DND-41 (cell line): ENCODE data around the gene LHX3.

Experiments used
- ATAC-seq: fragments of 200-7000 bp; cut with Tn5 transposase; 3 replicates; pipeline ENCODE4 v1.9.1; 2021; ENCODE audit warnings: low read depth; ENCODE audit not compliant: insufficient read depth
- DNase-seq: peaks from one replicate; pipeline ENCODE4 v3.0.0-alpha.2; 2020
- H2AFZ ChIP-seq: 2 replicates; pipeline ENCODE4 v1.6.0; 2012; ENCODE audit warnings: low read depth, low read length
- H3K27ac ChIP-seq: 2 replicates; pipeline ENCODE4 v1.5.1; 2012; ENCODE audit warnings: low read length, inconsistent platforms
- H3K27me3 ChIP-seq: fragments of 200-600 bp; sonication (generic); 2 replicates; pipeline ENCODE4 v1.6.0; 2012; ENCODE audit warnings: low read length, mild to moderate bottlenecking, inconsistent platforms; ENCODE audit not compliant: insufficient read depth, poor library complexity
- H3K36me3 ChIP-seq: 2 replicates; pipeline ENCODE4 v1.5.1; 2012; ENCODE audit warnings: low read length, inconsistent platforms; ENCODE audit not compliant: insufficient read depth
- H3K4me1 ChIP-seq: 2 replicates; pipeline ENCODE4 v1.5.1; 2012; ENCODE audit warnings: mild to moderate bottlenecking, low read length; ENCODE audit not compliant: insufficient read depth
- H3K4me2 ChIP-seq: 2 replicates; pipeline ENCODE4 v1.6.0; 2012; ENCODE audit warnings: mild to moderate bottlenecking, moderate library complexity, low read length, inconsistent platforms; ENCODE audit not compliant: insufficient read depth
- H3K4me3 ChIP-seq, 2 experiments: fragments of 200-600 bp in 1 of 2; shearing (Covaris generic) in 1 of 2; 2 replicates each; pipeline ENCODE4 v1.5.1; 2012 to 2016; ENCODE audit warnings: inconsistent platforms in 2 of 2, low read length in 2 of 2, mild to moderate bottlenecking in 2 of 2, low read depth in 1 of 2, moderate library complexity in 1 of 2
- H3K79me2 ChIP-seq: 2 replicates; pipeline ENCODE4 v1.6.0; 2012; ENCODE audit warnings: low read length, inconsistent platforms; ENCODE audit not compliant: insufficient read depth
- H3K9ac ChIP-seq: 2 replicates; pipeline ENCODE4 v1.6.0; 2012; ENCODE audit warnings: low read depth, mild to moderate bottlenecking, inconsistent platforms, low read length, moderate library complexity
- H3K9me3 ChIP-seq: 2 replicates; pipeline ENCODE4 v1.5.1; 2012; ENCODE audit warnings: low read length, moderate library complexity, mild to moderate bottlenecking, inconsistent platforms; ENCODE audit not compliant: insufficient read depth, severe bottlenecking
- H4K20me1 ChIP-seq: 2 replicates; pipeline ENCODE4 v1.6.0; 2012; ENCODE audit warnings: low read length; ENCODE audit not compliant: insufficient read depth
- CTCF ChIP-seq: IDR thresholded peaks from 2 replicates; pipeline ENCODE4 v1.5.1; 2012; ENCODE audit warnings: borderline replicate concordance, low read length, moderate library complexity, mild to moderate bottlenecking; ENCODE audit not compliant: poor library complexity, severe bottlenecking; ENCODE audit errors: extremely low read depth
- EZH2 ChIP-seq: IDR thresholded peaks from 3 replicates; pipeline ENCODE4 v1.6.1; 2012; ENCODE audit warnings: borderline replicate concordance, low read depth, mild to moderate bottlenecking, moderate library complexity, low read length, inconsistent platforms; ENCODE audit not compliant: severe bottlenecking

LHX3 gene

GRCh38 chr9:136201609-136202453, 3.1 kb downstream of the LHX3 start:
- Histone ChIP-seq H3K9ac (no peak overlapping the region), H3K79me2 (no peaks in the 10 kb centered on the region), H4K20me1 (peaks cover 15% of the 10 kb centered on the region), H3K9me3 (no peaks in the 10 kb centered on the region), H2AFZ (no peak overlapping the region), H3K4me1 (no peaks in the 10 kb centered on the region), H3K4me2 (no peak overlapping the region), H3K36me3 (no peaks in the 10 kb centered on the region), H3K4me3 (no peak overlapping the region), H3K27ac (no peak overlapping the region), H3K27me3 (peaks cover 3% of the 10 kb centered on the region)
- ATAC-seq (no peak), DNase-seq (no peak)
- TF ChIP-seq CTCF: no peak
- no peak for TF ChIP-seq EZH2

- H3K4me3 ChIP-seq: no peak overlapping the region
- TF ChIP-seq CTCF: no peak
- TF ChIP-seq EZH2: no peak
- no peak for ATAC-seq
- DNase-seq: no peak
- H3K4me1 ChIP-seq: no peaks in the 10 kb centered on the region
- no peak overlapping the region for H2AFZ ChIP-seq
- no peaks in the 10 kb centered on the region for H3K36me3 ChIP-seq
- peaks cover 10% of the 10 kb centered on the region for H3K27me3 ChIP-seq
- H3K9ac ChIP-seq: no peak overlapping the region
- H3K4me2 ChIP-seq: no peak overlapping the region
- peaks cover 15% of the 10 kb centered on the region for H4K20me1 ChIP-seq
- no peak overlapping the region for H3K27ac ChIP-seq
- no peaks in the 10 kb centered on the region for H3K79me2 ChIP-seq
- H3K9me3 ChIP-seq: no peaks in the 10 kb centered on the region
These were observed 3.8 kb downstream of the LHX3 start for GRCh38 chr9:136201174-136201573.

- Histone ChIP-seq H3K9me3 (no peaks in the 10 kb centered on the region), H3K4me1 (no peaks in the 10 kb centered on the region), H3K27ac (no peak overlapping the region), H3K79me2 (no peaks in the 10 kb centered on the region), H2AFZ (no peak overlapping the region), H3K36me3 (no peaks in the 10 kb centered on the region), H3K4me2 (no peak overlapping the region), H3K27me3 (peaks cover 13% of the 10 kb centered on the region), H4K20me1 (peaks cover 9% of the 10 kb centered on the region), H3K9ac (no peak overlapping the region), H3K4me3 (no peak overlapping the region)
- no peak for TF ChIP-seq EZH2
- TF ChIP-seq CTCF: no peak
- ATAC-seq (no peak), DNase-seq (no peak)
These were observed 4.5 kb downstream of the LHX3 start for GRCh38 chr9:136200424-136200823.
